H1 (cell line): ENCODE data around the gene SKA1. TPM values are rescaled to one million over a fixed set of nuclear protein-coding genes. Genes with fewer than 3 reads are reported as not detected.

Experiments used
- CTCF ChIA-PET: fragments of 300-600 bp; sonication (Branson Sonifier 250); formaldehyde crosslinking; loops from one replicate; lab custom pipeline; 2021; ENCODE audit not compliant: partially characterized antibody; lab: Charles Lee
- POLR2A ChIA-PET: fragments of 300-600 bp; sonication (Branson Sonifier 250); formaldehyde crosslinking; loops from one replicate; lab custom pipeline; 2021; ENCODE audit warnings: inconsistent platforms; ENCODE audit not compliant: partially characterized antibody; lab: Charles Lee
- DNase-seq, 2 experiments: peaks; one replicate each; pipeline versions ENCODE4 v3.0.0 to v3.0.0-alpha.2; 2010 to 2022; ENCODE audit warnings: low spot score in 2 of 2, low read depth in 1 of 2, mixed read lengths in 1 of 2
- FAIRE-seq: peaks from 2 replicates; lab custom pipeline; 2011; peaks lifted over from hg19 to GRCh38; lab: Jason Lieb, UNC
- H2AFZ ChIP-seq: 2 replicates; pipeline ENCODE4 v1.8.1; 2012; ENCODE audit warnings: low read length, inconsistent platforms
- H2AK5ac ChIP-seq: 2 replicates; pipeline ENCODE4 v1.6.1; 2013; ENCODE audit warnings: low read depth, low read length
- H2BK120ac ChIP-seq: replicated peaks from 2 replicates; pipeline ENCODE3; 2013; ENCODE audit warnings: low read depth, low read length, inconsistent platforms
- H2BK12ac ChIP-seq: 2 replicates; pipeline ENCODE4 v1.6.1; 2013; ENCODE audit warnings: low read depth, low read length
- H2BK15ac ChIP-seq: 2 replicates; pipeline ENCODE4 v1.6.1; 2013; ENCODE audit warnings: low read length
- H2BK20ac ChIP-seq: 2 replicates; pipeline ENCODE4 v1.6.1; 2013; ENCODE audit warnings: low read length
- H2BK5ac ChIP-seq: 2 replicates; pipeline ENCODE4 v1.6.1; 2013; ENCODE audit warnings: low read depth, low read length
- H3K14ac ChIP-seq: 2 replicates; pipeline ENCODE4 v1.6.1; 2013; ENCODE audit warnings: inconsistent platforms; ENCODE audit not compliant: insufficient read length
- H3K18ac ChIP-seq: 2 replicates; pipeline ENCODE4 v1.6.1; 2013; ENCODE audit warnings: low read length; ENCODE audit errors: extremely low read depth
- H3K23ac ChIP-seq: 2 replicates; pipeline ENCODE4 v1.6.1; 2013; ENCODE audit warnings: inconsistent platforms; ENCODE audit not compliant: insufficient read length
- H3K23me2 ChIP-seq: 2 replicates; pipeline ENCODE4 v1.6.1; 2013; ENCODE audit warnings: low read depth, low read length
- H3K27ac ChIP-seq: 2 replicates; pipeline ENCODE4 v1.6.1; 2011; ENCODE audit warnings: low read depth, low read length, inconsistent platforms
- H3K27me3 ChIP-seq, 4 experiments: replicated peaks in 1 of 4; 1 replicate in 1 of 4; 2 replicates in 3 of 4; pipeline versions ENCODE4 v1.6.1 to v1.8.1; 2011 to 2013; ENCODE audit warnings: low read length in 3 of 4, mild to moderate bottlenecking in 3 of 4, inconsistent platforms in 2 of 4, mixed read lengths in 2 of 4, moderate library complexity in 1 of 4; ENCODE audit not compliant: control insufficient read depth in 3 of 4, insufficient read depth in 3 of 4; ENCODE audit errors: extremely low read depth in 1 of 4
- H3K36me3 ChIP-seq, 4 experiments: 2 replicates each; pipeline versions ENCODE4 v1.6.1 to v1.8.1; 2011 to 2013; ENCODE audit warnings: mild to moderate bottlenecking in 4 of 4, low read length in 3 of 4, moderate library complexity in 2 of 4, control low read depth in 1 of 4, inconsistent platforms in 1 of 4; ENCODE audit not compliant: insufficient read depth in 4 of 4, control insufficient read depth in 2 of 4
- H3K4ac ChIP-seq: replicated peaks from 2 replicates; pipeline ENCODE3; 2013; ENCODE audit warnings: low read length, low read depth, mixed read lengths, inconsistent platforms; ENCODE audit not compliant: insufficient read length
- H3K4me1 ChIP-seq, 4 experiments: replicated peaks in 1 of 4; 1 replicate in 1 of 4; 2 replicates in 3 of 4; pipeline versions ENCODE4 v1.6.1 to v1.8.1; 2011 to 2013; ENCODE audit warnings: low read length in 3 of 4, inconsistent platforms in 2 of 4, mixed read lengths in 1 of 4; ENCODE audit not compliant: insufficient read depth in 4 of 4, control insufficient read depth in 3 of 4
- H3K4me2 ChIP-seq, 2 experiments: 2 replicates each; pipeline versions ENCODE4 v1.6.1 to v1.8.1; 2011 to 2013; ENCODE audit warnings: low read depth in 2 of 2, low read length in 2 of 2, control low read depth in 1 of 2, inconsistent platforms in 1 of 2, mild to moderate bottlenecking in 1 of 2; ENCODE audit not compliant: insufficient read depth in 1 of 2
- H3K4me3 ChIP-seq, 4 experiments: fragments of 200-600, 300-600 bp in 1 of 4; sonication (generic), shearing (Covaris generic), sonication (Bioruptor Twin) in 1 of 4; 2 replicates each; pipeline versions ENCODE4 v1.5.1 to v1.8.1; 2011 to 2016; ENCODE audit warnings: low read length in 4 of 4, low read depth in 3 of 4, control low read depth in 2 of 4, inconsistent platforms in 2 of 4, mild to moderate bottlenecking in 2 of 4, mixed read lengths in 1 of 4, moderate library complexity in 1 of 4; ENCODE audit not compliant: insufficient read depth in 2 of 4; ENCODE audit errors: extremely low read depth in 1 of 4
- H3K56ac ChIP-seq: replicated peaks from 2 replicates; pipeline ENCODE3; 2013; ENCODE audit warnings: low read depth, mild to moderate bottlenecking, mixed read lengths, low read length, inconsistent platforms; ENCODE audit not compliant: insufficient read length
- H3K79me1 ChIP-seq: 2 replicates; pipeline ENCODE4 v1.6.1; 2013; ENCODE audit warnings: low read depth, low read length, control low read depth
- H3K79me2 ChIP-seq, 2 experiments: 2 replicates each; pipeline versions ENCODE4 v1.6.1 to v1.8.1; 2012 to 2013; ENCODE audit warnings: low read length in 2 of 2, mild to moderate bottlenecking in 2 of 2, inconsistent platforms in 1 of 2; ENCODE audit not compliant: insufficient read depth in 2 of 2, control insufficient read depth in 1 of 2
- H3K9ac ChIP-seq, 4 experiments: replicated peaks in 1 of 4; 1 replicate in 1 of 4; 2 replicates in 3 of 4; pipeline versions ENCODE4 v1.6.1 to v1.8.1; 2011 to 2013; ENCODE audit warnings: low read depth in 3 of 4, low read length in 3 of 4, control low read depth in 2 of 4, mild to moderate bottlenecking in 2 of 4, moderate library complexity in 2 of 4, inconsistent platforms in 1 of 4; ENCODE audit errors: extremely low read depth in 1 of 4
- H3K9me3 ChIP-seq, 2 experiments: 2 replicates each; pipeline versions ENCODE4 v1.6.1 to v1.8.1; 2012 to 2013; ENCODE audit warnings: mild to moderate bottlenecking in 2 of 2, moderate library complexity in 2 of 2, control low read depth in 1 of 2, inconsistent platforms in 1 of 2, low read depth in 1 of 2, low read length in 1 of 2, mixed read lengths in 1 of 2; ENCODE audit not compliant: insufficient read depth in 2 of 2
- H4K20me1 ChIP-seq, 2 experiments: replicated peaks in 1 of 2; 2 replicates each; pipeline versions ENCODE3 to v1.8.1; 2011 to 2013; ENCODE audit warnings: inconsistent platforms in 2 of 2, low read length in 2 of 2, mild to moderate bottlenecking in 1 of 2; ENCODE audit not compliant: insufficient read depth in 2 of 2, control insufficient read depth in 1 of 2
- H4K5ac ChIP-seq: 2 replicates; pipeline ENCODE4 v1.6.1; 2013; ENCODE audit warnings: low read length, low read depth, mixed read lengths, inconsistent platforms; ENCODE audit not compliant: insufficient read length
- H4K8ac ChIP-seq: 2 replicates; pipeline ENCODE4 v1.8.0; 2013; ENCODE audit warnings: mild to moderate bottlenecking, moderate library complexity, low read length, inconsistent platforms; ENCODE audit not compliant: insufficient read depth; ENCODE audit errors: extremely low read depth
- H4K91ac ChIP-seq: replicated peaks from 2 replicates; pipeline ENCODE3; 2013; ENCODE audit warnings: low read length, mixed read lengths, inconsistent platforms; ENCODE audit not compliant: insufficient read length
- ATF3 ChIP-seq: IDR thresholded peaks from 2 replicates; pipeline ENCODE4 v1.6.1; 2011; ENCODE audit warnings: low read depth, mild to moderate bottlenecking, low read length; ENCODE audit not compliant: insufficient read depth
- BRCA1 ChIP-seq: IDR thresholded peaks from 2 replicates; pipeline ENCODE4 v1.6.1; 2012; ENCODE audit warnings: low read depth, low read length, improper control_type of control experiment
- CBX5 ChIP-seq: fragments of 300-800, 300-1000 bp; sonication (generic); IDR thresholded peaks from 2 replicates; pipeline ENCODE4 v1.7.1; 2016; ENCODE audit warnings: antibody characterized with exemption, low read length, low read depth
- CTCF ChIP-seq, 3 experiments: IDR thresholded peaks; 1 replicate in 2 of 3; 2 replicates in 1 of 3; pipeline versions ENCODE4 v1.5.1 to v1.6.1; 2011; ENCODE audit warnings: low read length in 3 of 3, mild to moderate bottlenecking in 3 of 3, inconsistent platforms in 2 of 3, low read depth in 1 of 3, moderate library complexity in 1 of 3; ENCODE audit not compliant: insufficient read depth in 1 of 3; ENCODE audit errors: control extremely low read depth in 1 of 3
- EP300 ChIP-seq, 2 experiments: IDR thresholded peaks; 1 replicate in 1 of 2; 2 replicates in 1 of 2; pipeline ENCODE4 v1.6.1; 2011 to 2012; ENCODE audit warnings: low read depth in 2 of 2, low read length in 2 of 2, mild to moderate bottlenecking in 2 of 2, borderline replicate concordance in 1 of 2, inconsistent platforms in 1 of 2, moderate library complexity in 1 of 2
- SP1 ChIP-seq: IDR thresholded peaks from 2 replicates; pipeline ENCODE4 v1.6.1; 2011; ENCODE audit warnings: low read depth, low read length
- SP2 ChIP-seq: IDR thresholded peaks from 2 replicates; pipeline ENCODE4 v1.6.1; 2012; ENCODE audit warnings: mild to moderate bottlenecking, low read length, inconsistent platforms
- SRF ChIP-seq: IDR thresholded peaks from 2 replicates; pipeline ENCODE4 v1.6.1; 2011; ENCODE audit warnings: mild to moderate bottlenecking, low read depth, low read length, moderate library complexity
- TAF7 ChIP-seq: optimal IDR thresholded peaks from 2 replicates; pipeline ENCODE3; 2011; ENCODE audit warnings: low read depth, mild to moderate bottlenecking, inconsistent platforms, low read length, moderate library complexity, borderline replicate concordance
- TCF12 ChIP-seq: IDR thresholded peaks from 2 replicates; pipeline ENCODE4 v1.6.1; 2011; ENCODE audit warnings: low read depth, mild to moderate bottlenecking, low read length
- polyA plus RNA-seq, 7 experiments: library from polyadenylated mRNA; depleted of rRNA in 3 of 7; stranded (reverse) in 5 of 7; unstranded in 2 of 7; fragments of >200 nt in 5 of 7; fragments of 200-250 nt in 2 of 7; gene quantifications; 1 replicate in 5 of 7; 2 replicates in 1 of 7; 4 replicates in 1 of 7; pipeline versions ENCODE4 v1.2.1 to v1.2.3, GENCODE V29; 2011 to 2013; ENCODE audit warnings: missing spikeins in 2 of 7, mixed read lengths in 2 of 7
- total RNA-seq: library from RNA; stranded (reverse); fragmentation: NEBNext Ultra II Directional; extraction: Animal tissue kit (Norgen Biotek cat#: 25700); gene quantifications from 2 replicates; pipeline ENCODE4 v1.2.1, GENCODE V29; 2021

The SKA1 gene
- total and polyA plus RNA-seq, 2 of the 8 experiments (the other 6 are each of a cell fraction or from before 2014, with no cell fraction given): 8.6 to 22.9 TPM

- Histone ChIP-seq H2BK5ac (no peak overlapping the region), H3K4me3 (no peak overlapping the region), H4K20me1 (no peaks in the 10 kb centered on the region), H3K23ac (no peak overlapping the region), H3K4me1 (no peaks in the 10 kb centered on the region; a peak in 1 of 7 replicates), H3K4ac (no peak overlapping the region), H2BK12ac (no peak overlapping the region), H3K18ac (no peak overlapping the region), H2BK120ac (no peak overlapping the region), H4K5ac (no peak overlapping the region), H4K91ac (no peak overlapping the region), H3K9ac (no peak overlapping the region), H3K9me3 (peaks cover 7% of the 10 kb centered on the region in 2 experiments; a peak in 3 of 4 replicates), H3K36me3 (no peaks in the 10 kb centered on the region), H3K79me1 (no peaks in the 10 kb centered on the region), H3K56ac (no peak overlapping the region), H3K27ac (no peak overlapping the region), H2BK20ac (no peak overlapping the region), H3K79me2 (no peaks in the 10 kb centered on the region), H4K8ac (no peak overlapping the region), H3K27me3 (no peaks in the 10 kb centered on the region), H2BK15ac (no peak overlapping the region), H2AK5ac (no peak overlapping the region), H3K4me2 (no peak overlapping the region), H3K14ac (no peak overlapping the region), H2AFZ (no peak overlapping the region), H3K23me2 (no peaks in the 10 kb centered on the region)
- POLR2A ChIA-PET: no interaction called here
- DNase-seq (no peak), FAIRE-seq (no peak)
- CTCF ChIA-PET: no interaction called here
- no peak for TF ChIP-seq SP2
- TF ChIP-seq TAF7: no peak
- no peak for TF ChIP-seq ATF3
- no peak for TF ChIP-seq CTCF (IDR thresholded peaks at IDR 0.05; ENCODE audit: control extremely low read depth in 1 of 3, insufficient read depth in 1 of 3, low read depth in 1 of 3, low read length in 3 of 3)
- TF ChIP-seq SRF: no peak
- TF ChIP-seq TCF12: no peak
- TF ChIP-seq CBX5: no peak
- TF ChIP-seq SP1: no peak
- no peak for TF ChIP-seq EP300 (IDR thresholded peaks at IDR 0.05; ENCODE audit: borderline replicate concordance in 1 of 2, low read depth in 2 of 2, low read length in 2 of 2)
- TF ChIP-seq BRCA1: no peak
Measured at GRCh38 chr18:50369672-50370071, 5.2 kb upstream of the SKA1 start.
